HFFc6 (cell line): ENCODE measurements around the gene HERC6. TPM values are rescaled to one million over a fixed set of nuclear protein-coding genes. Genes with fewer than 3 reads are reported as not detected.

Experiments used
- DNase-seq: peaks from one replicate; pipeline ENCODE4 v3.0.0-alpha.2; 2018
- H3K27ac Mint-ChIP-seq: 2 replicates; pipeline ENCODE4 v1.8.0; 2020; ENCODE audit warnings: mild to moderate bottlenecking, mixed read lengths
- H3K27me3 Mint-ChIP-seq: 2 replicates; pipeline ENCODE4 v1.8.0; 2021; ENCODE audit warnings: mild to moderate bottlenecking, moderate library complexity, mixed read lengths; ENCODE audit not compliant: insufficient read depth
- H3K36me3 Mint-ChIP-seq: 2 replicates; pipeline ENCODE4 v1.8.0; 2021; ENCODE audit warnings: low read depth, mixed read lengths
- H3K4me1 Mint-ChIP-seq: 2 replicates; pipeline ENCODE4 v1.8.0; 2020; ENCODE audit warnings: low read depth, mixed read lengths
- H3K4me3 Mint-ChIP-seq: 2 replicates; pipeline ENCODE4 v1.8.0; 2020; ENCODE audit warnings: mild to moderate bottlenecking, moderate library complexity, mixed read lengths
- H3K9me3 Mint-ChIP-seq: 2 replicates; pipeline ENCODE4 v1.8.0; 2020; ENCODE audit warnings: mild to moderate bottlenecking, mixed read lengths
- CTCF ChIP-seq: fragments of 200-600 bp; sonication (generic); IDR thresholded peaks from 2 replicates; pipeline ENCODE4 v1.5.0; 2021; ENCODE audit warnings: antibody characterized with exemption, mild to moderate bottlenecking
- total RNA-seq, 6 experiments: library from RNA; stranded (reverse); fragmentation: NEBNext Ultra II Directional; extraction: Animal tissue kit (Norgen Biotek cat#: 25700); gene quantifications; 2 replicates in 1 of 6; 3 replicates in 5 of 6; pipeline ENCODE4 v1.2.3, GENCODE V29; 2021

HERC6 gene
- total RNA-seq, 6 experiments from 2014 or later = 0.33 to 1.1 (median 0.55) TPM

GRCh38 chr4:88477229-88477860 lies 98.7 kb downstream of the HERC6 start:
- no peak for DNase-seq
- Mint-ChIP-seq H3K27me3 (peaks cover 10% of the 10 kb centered on the region), H3K4me1 (no peaks in the 10 kb centered on the region), H3K4me3 (no peak overlapping the region), H3K36me3 (no peaks in the 10 kb centered on the region), H3K27ac (no peak overlapping the region), H3K9me3 (no peaks in the 10 kb centered on the region)
- TF ChIP-seq CTCF = no peak

GRCh38 chr4:88478247-88478646 lies 99.6 kb downstream of the HERC6 start:
- no peaks in the 10 kb centered on the region for H3K9me3 Mint-ChIP-seq

GRCh38 chr4:88481537-88481936 lies 102.9 kb downstream of the HERC6 start:
- Mint-ChIP-seq H3K4me1 (no peaks in the 10 kb centered on the region), H3K27me3 (peaks cover 21% of the 10 kb centered on the region), H3K9me3 (no peaks in the 10 kb centered on the region), H3K27ac (no peak overlapping the region), H3K36me3 (no peaks in the 10 kb centered on the region), H3K4me3 (no peak overlapping the region)
- no peak for DNase-seq
- TF ChIP-seq CTCF = no peak

More at GRCh38 chr4:88478247-88478646, 99.6 kb downstream of the HERC6 start:
- Mint-ChIP-seq H3K4me3 (no peak overlapping the region), H3K27me3 (peaks cover 12% of the 10 kb centered on the region), H3K4me1 (no peaks in the 10 kb centered on the region), H3K36me3 (no peaks in the 10 kb centered on the region), H3K27ac (no peak overlapping the region)
- DNase-seq = no peak
- no peak for TF ChIP-seq CTCF

- Mint-ChIP-seq H3K36me3 (no peaks in the 10 kb centered on the region), H3K27me3 (peaks cover 13% of the 10 kb centered on the region), H3K4me1 (no peaks in the 10 kb centered on the region), H3K27ac (no peak overlapping the region), H3K9me3 (no peaks in the 10 kb centered on the region), H3K4me3 (no peak overlapping the region)
- no peak for DNase-seq
- TF ChIP-seq CTCF = no peak
Observed at GRCh38 chr4:88489100-88489761, 110.6 kb downstream of the HERC6 start.

Other genes starting within 250 kb of the HERC6 start
- under 1 TPM; 0.10 to 0.33 (median 0.13) TPM for gene ABCG2, start 220.2 kb upstream of the HERC6 start, total RNA-seq
- gene PPM1K, start 94.3 kb upstream of the HERC6 start, total RNA-seq = 10 to 100 TPM in 1 of 6 experiments, 1 to 10 TPM in 5; 5.8 to 11.6 (median 6.7) TPM
- under 1 TPM in 1 of 6 experiments, not detected in 5; 0.05 TPM for gene HERC5, start 78.3 kb downstream of the HERC6 start, total RNA-seq
- gene PYURF, start 144.9 kb downstream of the HERC6 start, total RNA-seq = 10 to 100 TPM; 70.4 to 78.6 (median 73.5) TPM
- gene HERC3, start 213.6 kb downstream of the HERC6 start, total RNA-seq = 10 to 100 TPM; 16.5 to 32.2 (median 26.6) TPM